C1 segment of cervical spinal cord (tissue), 14 donors: Measurements from ENCODE around the gene PLB1.
"Not testable (repeated sequence)": the region's sequence is repeated elsewhere in the genome, so short reads cannot be mapped to it uniquely, and the experiment has no call there.

ENCODE experiments used
- DNase-seq, 14 donors: peaks; one replicate each; lab custom pipeline; 2025; lab: John Stamatoyannopoulos, UW

The PLB1 gene

GRCh38 chr2:28463893-28464292 is 32.0 kb upstream of the PLB1 start:
- no peak for DNase-seq

DNA sequence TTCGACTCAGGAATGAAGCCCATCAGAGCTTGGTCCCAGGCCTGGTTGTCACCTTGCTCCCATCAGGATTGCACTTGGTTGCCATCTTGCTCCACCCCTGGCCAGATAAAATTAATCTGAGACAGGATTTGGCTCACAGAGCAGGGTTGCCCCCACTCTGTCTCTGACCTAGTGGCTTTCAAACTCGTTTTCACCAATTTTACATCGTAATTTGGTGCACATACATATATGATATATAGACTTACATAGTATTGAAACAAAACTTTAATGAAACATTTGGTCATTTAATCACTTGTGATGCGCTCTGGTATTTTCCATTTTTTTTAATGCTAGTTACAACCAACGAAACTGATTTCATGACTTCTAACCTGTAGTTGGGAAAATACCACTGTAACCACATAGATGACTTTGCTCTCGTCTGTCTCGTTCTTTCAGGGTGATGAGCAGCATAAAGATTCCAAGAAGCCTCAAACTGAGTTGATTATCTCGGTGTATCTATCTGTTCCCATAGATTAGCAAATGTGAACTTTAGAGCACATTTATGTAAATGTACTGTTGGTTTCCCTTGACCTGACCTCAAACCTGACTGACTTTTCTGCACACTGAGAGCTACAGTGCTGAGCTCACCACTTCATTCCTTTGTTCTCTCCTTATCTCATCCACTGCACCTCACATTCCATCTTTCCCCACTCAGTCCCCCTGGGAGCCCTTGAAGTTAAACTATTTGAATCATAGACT is 30.5 kb upstream of the PLB1 start:
- DNase-seq: no peak

GRCh38 chr2:28469304-28469703 is 26.6 kb upstream of the PLB1 start:
- DNase-seq: no peak

GRCh38 chr2:28469947-28470535 is 25.8 kb upstream of the PLB1 start:
- DNase-seq: no peak

- DNase-seq: no peak
Observed at GRCh38 chr2:28470759-28471158, 25.1 kb upstream of the PLB1 start.

- DNase-seq: no peak
Observed at GRCh38 chr2:28471214-28471613, 24.6 kb upstream of the PLB1 start.

- no peak for DNase-seq
Observed at GRCh38 chr2:28471701-28472236, 24.1 kb upstream of the PLB1 start.

- not testable (repeated sequence) for DNase-seq
Observed at GRCh38 chr2:28472641-28473040, 23.2 kb upstream of the PLB1 start.

GRCh38 chr2:28475088-28475595 is 20.7 kb upstream of the PLB1 start:
- DNase-seq: no peak

DNA sequence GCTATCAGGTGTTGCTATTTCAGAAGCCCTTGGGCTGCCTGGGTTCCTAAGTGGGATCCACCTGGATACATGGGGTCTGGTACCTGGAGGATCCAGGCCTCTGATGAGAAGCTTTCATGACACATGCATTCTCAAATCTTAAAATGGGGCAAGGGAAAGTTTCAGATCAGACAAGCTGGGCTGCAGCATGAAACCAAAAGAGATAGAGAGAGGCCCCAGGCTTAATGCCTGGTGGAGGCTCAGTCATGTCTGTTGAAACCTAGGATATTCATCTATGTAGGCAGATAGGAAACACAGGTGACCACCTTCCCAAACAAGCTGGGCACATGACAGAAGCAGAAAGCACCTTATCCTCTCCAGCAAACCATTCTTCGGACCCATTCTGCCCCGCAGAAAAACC is 18.8 kb upstream of the PLB1 start:
- no peak for DNase-seq

DNA sequence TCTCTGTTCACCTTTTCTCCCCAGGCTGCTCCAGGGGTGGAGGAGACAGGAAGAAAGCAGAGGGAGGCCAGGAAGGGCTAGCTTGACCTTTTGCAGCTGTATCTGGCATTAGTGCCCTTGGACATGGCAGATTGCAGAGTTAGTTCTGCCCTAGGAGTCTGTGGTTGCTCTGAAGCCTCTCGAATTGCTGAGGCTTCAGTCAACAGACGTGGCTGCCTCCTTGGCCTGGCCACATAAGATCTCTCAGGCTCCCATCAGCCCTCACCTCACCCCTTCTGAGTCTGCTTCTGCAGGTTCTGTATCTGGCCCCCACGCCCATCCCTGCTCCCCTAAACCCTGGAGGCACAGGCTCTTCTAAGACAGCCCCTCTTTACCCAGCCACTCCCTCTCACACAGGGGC is 18.2 kb upstream of the PLB1 start:
- DNase-seq: no peak

DNA sequence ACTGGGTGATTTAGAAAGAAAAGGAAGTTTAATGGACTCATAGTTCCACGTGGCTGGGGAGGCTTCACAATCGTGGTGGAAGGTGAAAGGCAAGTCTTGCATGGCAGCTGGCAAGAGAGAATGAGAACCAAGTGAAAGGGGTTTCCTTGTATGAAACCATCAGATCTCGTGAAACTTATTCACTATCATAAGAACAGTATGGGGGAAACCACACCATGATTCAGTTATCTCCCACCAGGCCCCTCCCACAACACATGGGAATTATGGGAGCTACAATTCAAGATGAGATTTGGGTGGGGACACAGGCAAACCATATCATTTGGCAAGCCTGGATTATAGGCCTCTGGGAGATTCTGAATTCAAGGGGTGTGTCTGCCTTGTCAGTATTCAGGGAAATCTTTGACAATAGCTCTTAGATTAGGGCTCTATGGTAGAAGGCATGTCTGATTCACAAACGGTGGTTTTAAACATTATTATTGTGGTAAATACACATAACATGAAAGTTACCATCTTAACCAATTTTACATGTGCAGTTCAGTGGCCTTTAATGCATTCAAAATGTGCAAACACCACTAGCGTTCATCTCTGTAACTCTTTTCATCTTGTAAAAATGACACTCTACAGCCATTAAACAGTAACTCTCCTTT is 15.3 kb upstream of the PLB1 start:
- no peak for DNase-seq

DNA sequence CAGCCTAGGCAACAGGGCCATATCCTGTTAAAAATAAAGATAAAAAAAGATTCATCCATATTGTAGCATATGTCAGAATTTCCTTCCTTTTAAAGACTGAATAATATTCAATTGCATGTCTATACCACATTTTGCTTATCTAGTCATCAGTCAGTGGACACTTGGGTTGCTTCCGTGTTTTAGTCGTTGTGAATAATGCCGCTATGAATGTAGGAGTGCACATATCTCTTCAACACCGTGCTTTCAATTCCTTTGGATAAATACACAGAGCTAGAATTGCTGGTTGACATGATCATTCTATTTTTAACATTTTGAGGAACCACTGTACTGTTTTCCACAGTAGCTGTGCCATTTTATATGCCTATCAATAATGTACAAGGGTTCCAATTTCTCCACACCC is 14.0 kb upstream of the PLB1 start:
- no peak for DNase-seq

DNA sequence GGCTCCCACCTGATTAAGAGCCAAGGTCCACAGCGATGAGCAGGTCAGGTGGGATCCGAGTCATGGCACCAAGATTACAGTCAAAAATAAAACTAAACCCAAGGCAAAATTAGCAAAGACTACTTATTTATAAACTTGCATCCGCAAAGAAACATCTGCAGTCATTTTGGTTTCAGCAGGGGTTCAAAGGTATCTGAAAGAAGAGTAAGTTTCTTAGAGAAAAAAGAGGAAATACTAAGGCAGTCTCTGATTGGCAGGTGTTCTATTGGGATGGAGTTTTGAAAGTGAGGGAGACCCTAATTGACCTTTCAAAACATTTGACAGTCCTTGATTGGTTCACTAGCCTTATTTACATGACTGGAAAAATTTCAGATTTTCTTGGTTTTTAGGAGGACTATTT is 11.0 kb upstream of the PLB1 start:
- no peak for DNase-seq

GRCh38 chr2:28486526-28486925 is 9.3 kb upstream of the PLB1 start:
- no peak for DNase-seq

DNA sequence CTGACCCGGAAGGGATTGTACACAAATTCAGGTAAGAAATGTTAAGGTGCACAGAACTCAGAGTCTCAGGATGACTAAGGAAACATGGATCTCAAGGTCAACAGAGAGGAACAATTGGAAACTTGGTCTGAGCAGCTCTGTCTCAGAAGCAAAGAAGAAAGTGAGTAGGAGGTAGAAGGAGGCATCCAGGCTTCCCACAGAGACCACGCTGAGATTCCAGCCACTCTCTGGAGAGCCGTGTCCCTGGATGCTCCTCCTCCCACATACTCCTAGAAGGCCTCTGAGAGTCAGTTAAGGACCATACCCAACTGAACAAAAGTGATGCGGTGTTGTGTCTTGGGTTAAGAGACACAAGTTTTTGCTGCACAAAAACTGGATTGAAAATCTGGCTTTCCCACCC is 8.6 kb upstream of the PLB1 start:
- DNase-seq: no peak

DNA sequence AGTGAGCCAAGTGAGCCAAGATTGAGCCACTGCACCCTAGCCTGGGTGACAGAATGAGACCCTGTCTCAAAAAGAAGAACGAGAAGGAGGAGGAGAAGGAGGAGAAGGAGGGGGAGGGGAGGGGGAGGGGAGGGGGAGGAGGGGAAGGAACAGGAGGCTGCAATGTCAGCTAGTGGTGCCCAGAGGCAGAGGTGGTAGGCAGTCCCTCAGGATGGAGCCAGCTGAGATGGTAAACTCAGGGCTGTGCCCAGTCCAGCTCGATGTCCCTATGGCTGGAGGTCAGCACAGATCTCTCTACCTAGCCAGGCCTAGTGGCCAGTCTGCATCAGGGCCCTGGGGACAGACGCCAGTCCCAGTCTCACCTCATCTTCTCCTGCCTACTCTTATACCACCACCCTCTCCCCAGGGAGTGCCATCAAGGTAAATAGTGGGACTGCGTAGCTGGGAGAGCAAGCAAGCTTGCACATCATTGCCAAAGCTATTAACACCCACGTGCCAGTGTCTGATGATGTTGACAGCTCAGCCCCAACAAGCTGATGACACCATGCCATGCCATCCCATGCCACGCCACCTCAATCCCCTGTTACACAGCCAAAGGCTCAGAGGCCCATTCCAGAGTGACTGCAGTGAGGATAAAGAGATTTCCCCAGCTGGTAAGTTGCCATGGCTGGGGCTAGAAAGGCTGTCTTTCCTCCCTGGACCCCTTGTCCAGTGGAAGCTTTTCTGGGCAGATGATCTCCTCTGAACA is 7.6 kb upstream of the PLB1 start:
- no peak for DNase-seq

- no peak for DNase-seq
Observed at GRCh38 chr2:28488858-28489575, 6.8 kb upstream of the PLB1 start.

GRCh38 chr2:28490558-28490957 is 5.3 kb upstream of the PLB1 start:
- no peak for DNase-seq

- DNase-seq: no peak
Observed at GRCh38 chr2:28492282-28492681, 3.6 kb upstream of the PLB1 start.

DNA sequence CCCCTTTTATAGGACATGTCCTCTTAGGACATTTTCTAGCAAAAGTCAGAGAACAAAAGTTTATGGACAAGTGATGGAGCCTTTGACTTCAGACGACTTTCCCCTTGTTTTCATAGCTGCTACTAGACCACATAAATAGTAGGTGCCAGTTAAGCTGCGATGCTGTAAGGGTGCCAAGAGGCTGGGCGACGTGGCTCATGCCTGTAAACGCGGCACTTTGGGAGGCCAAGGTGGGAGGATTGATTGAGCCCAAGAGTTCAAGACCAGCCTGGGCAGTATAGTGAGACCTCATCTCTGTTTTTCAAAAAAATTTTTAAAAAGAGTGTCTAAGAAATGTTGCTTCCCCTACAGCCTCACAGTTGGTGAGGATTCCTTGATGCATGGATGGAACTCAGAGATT is 2.2 kb upstream of the PLB1 start:
- no peak for DNase-seq
